ENCODE results near the gene MSMP. TPM values are rescaled to one million over a fixed set of nuclear protein-coding genes. Genes with fewer than 3 reads are reported as not detected.

The MSMP gene
- polyA plus RNA-seq, 1 donor, result 0.61 TPM

DNA sequence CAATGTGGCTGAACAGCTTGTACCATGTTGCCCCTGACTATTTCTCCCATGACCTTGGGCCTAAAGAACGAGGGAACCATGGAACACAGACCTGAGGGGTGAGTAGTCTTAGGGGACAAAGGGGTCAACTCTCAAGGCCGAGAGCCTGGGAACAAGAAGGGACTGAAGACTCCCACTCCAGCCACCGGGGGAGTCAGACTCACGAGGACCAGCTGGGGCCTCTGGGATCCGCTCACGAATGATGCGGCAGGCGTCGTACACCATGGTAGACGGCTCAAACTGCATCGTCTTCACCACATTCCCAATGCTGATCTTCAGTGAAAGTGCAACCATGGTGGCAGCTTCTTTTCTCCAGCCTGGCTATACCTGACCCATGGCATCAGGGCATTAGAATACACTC is 28.7 kb downstream of the MSMP start:
- no peak overlapping the region for H3K27ac ChIP-seq (ENCODE audit: low read length)
- H3K9me3 ChIP-seq (ENCODE audit: control insufficient read depth, low read depth, low read length), result no peaks in the 10 kb centered on the region
- WGBS (ENCODE audit: insufficient coverage, low lambda C conversion rate), result no CpG with 5 or more reads among the region's 11 CpGs
- no peaks in the 10 kb centered on the region for H3K27me3 ChIP-seq (ENCODE audit: control insufficient read depth, insufficient read depth, low read length)
- peaks cover 37% of the 10 kb centered on the region for H3K4me1 ChIP-seq (ENCODE audit: control insufficient read depth, insufficient read depth, low read length)
- DNase-seq, result no peak
- H3K4me3 ChIP-seq (ENCODE audit: low read length), result no peak overlapping the region
- peaks cover 50% of the 10 kb centered on the region for H3K36me3 ChIP-seq (ENCODE audit: control insufficient read depth, insufficient read depth, low read length)

DNA sequence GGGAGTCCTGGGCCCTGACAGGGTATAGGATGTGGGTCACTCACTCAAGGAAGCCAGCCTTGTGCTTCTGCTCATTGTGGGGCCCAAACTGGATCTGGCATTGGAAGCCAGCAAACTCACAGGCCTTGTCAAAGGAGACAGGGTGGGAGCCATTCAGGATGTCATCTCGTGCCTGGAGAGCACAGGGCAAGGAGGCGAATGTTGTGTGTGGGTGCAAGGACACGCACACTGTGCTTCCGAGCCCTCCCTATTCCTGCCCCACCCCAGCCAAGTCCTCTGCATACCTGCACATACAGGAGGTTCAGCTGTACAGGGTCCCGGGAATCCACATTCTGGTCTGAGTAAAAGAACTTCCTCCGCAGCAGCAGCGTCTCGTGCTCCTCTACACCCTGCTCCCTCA is 30.2 kb downstream of the MSMP start:
- WGBS (ENCODE audit: insufficient coverage, low lambda C conversion rate), result no CpG with 5 or more reads among the region's 8 CpGs
- no peaks in the 10 kb centered on the region for H3K9me3 ChIP-seq (ENCODE audit: control insufficient read depth, low read depth, low read length)
- H3K4me1 ChIP-seq (ENCODE audit: control insufficient read depth, insufficient read depth, low read length), result peaks cover 24% of the 10 kb centered on the region
- H3K4me3 ChIP-seq (ENCODE audit: low read length), result no peak overlapping the region
- peaks cover 65% of the 10 kb centered on the region for H3K36me3 ChIP-seq (ENCODE audit: control insufficient read depth, insufficient read depth, low read length)
- no peak overlapping the region for H3K27ac ChIP-seq (ENCODE audit: low read length)
- H3K27me3 ChIP-seq (ENCODE audit: control insufficient read depth, insufficient read depth, low read length), result no peaks in the 10 kb centered on the region
- no peak for DNase-seq

GRCh38 chr9:35723426-35723825 is 30.6 kb downstream of the MSMP start:
- DNase-seq, result no peak

GRCh38 chr9:35719546-35719945 is 34.5 kb downstream of the MSMP start:
- no CpG with 5 or more reads among the region's 4 CpGs for WGBS (ENCODE audit: insufficient coverage, low lambda C conversion rate)
- peaks cover 95% of the 10 kb centered on the region for H3K36me3 ChIP-seq (ENCODE audit: control insufficient read depth, insufficient read depth, low read length)
- no peaks in the 10 kb centered on the region for H3K9me3 ChIP-seq (ENCODE audit: control insufficient read depth, low read depth, low read length)
- DNase-seq, result no peak
- no peak overlapping the region for H3K4me3 ChIP-seq (ENCODE audit: low read length)
- no peaks in the 10 kb centered on the region for H3K4me1 ChIP-seq (ENCODE audit: control insufficient read depth, insufficient read depth, low read length)
- no peaks in the 10 kb centered on the region for H3K27me3 ChIP-seq (ENCODE audit: control insufficient read depth, insufficient read depth, low read length)
- no peak overlapping the region for H3K27ac ChIP-seq (ENCODE audit: low read length)

More at GRCh38 chr9:35723426-35723825, 30.6 kb downstream of the MSMP start:
- no CpG with 5 or more reads among the region's 2 CpGs for WGBS (ENCODE audit: insufficient coverage, low lambda C conversion rate)
- peaks cover 69% of the 10 kb centered on the region for H3K36me3 ChIP-seq (ENCODE audit: control insufficient read depth, insufficient read depth, low read length)
- H3K27ac ChIP-seq (ENCODE audit: low read length), result no peak overlapping the region
- no peaks in the 10 kb centered on the region for H3K27me3 ChIP-seq (ENCODE audit: control insufficient read depth, insufficient read depth, low read length)
- no peaks in the 10 kb centered on the region for H3K9me3 ChIP-seq (ENCODE audit: control insufficient read depth, low read depth, low read length)
- peaks cover 21% of the 10 kb centered on the region for H3K4me1 ChIP-seq (ENCODE audit: control insufficient read depth, insufficient read depth, low read length)
- H3K4me3 ChIP-seq (ENCODE audit: low read length), result no peak overlapping the region

- no peak overlapping the region for H3K27ac ChIP-seq (ENCODE audit: low read length)
- WGBS (ENCODE audit: insufficient coverage, low lambda C conversion rate), result 90% methylated on average over 2 of the region's 15 CpGs
- DNase-seq, result no peak
- no peaks in the 10 kb centered on the region for H3K9me3 ChIP-seq (ENCODE audit: control insufficient read depth, low read depth, low read length)
- H3K36me3 ChIP-seq (ENCODE audit: control insufficient read depth, insufficient read depth, low read length), result peaks cover 95% of the 10 kb centered on the region
- no peak overlapping the region for H3K4me3 ChIP-seq (ENCODE audit: low read length)
- H3K4me1 ChIP-seq (ENCODE audit: control insufficient read depth, insufficient read depth, low read length), result no peaks in the 10 kb centered on the region
- no peaks in the 10 kb centered on the region for H3K27me3 ChIP-seq (ENCODE audit: control insufficient read depth, insufficient read depth, low read length)
These were observed 35.2 kb downstream of the MSMP start for GRCh38 chr9:35718721-35719511.

DNA sequence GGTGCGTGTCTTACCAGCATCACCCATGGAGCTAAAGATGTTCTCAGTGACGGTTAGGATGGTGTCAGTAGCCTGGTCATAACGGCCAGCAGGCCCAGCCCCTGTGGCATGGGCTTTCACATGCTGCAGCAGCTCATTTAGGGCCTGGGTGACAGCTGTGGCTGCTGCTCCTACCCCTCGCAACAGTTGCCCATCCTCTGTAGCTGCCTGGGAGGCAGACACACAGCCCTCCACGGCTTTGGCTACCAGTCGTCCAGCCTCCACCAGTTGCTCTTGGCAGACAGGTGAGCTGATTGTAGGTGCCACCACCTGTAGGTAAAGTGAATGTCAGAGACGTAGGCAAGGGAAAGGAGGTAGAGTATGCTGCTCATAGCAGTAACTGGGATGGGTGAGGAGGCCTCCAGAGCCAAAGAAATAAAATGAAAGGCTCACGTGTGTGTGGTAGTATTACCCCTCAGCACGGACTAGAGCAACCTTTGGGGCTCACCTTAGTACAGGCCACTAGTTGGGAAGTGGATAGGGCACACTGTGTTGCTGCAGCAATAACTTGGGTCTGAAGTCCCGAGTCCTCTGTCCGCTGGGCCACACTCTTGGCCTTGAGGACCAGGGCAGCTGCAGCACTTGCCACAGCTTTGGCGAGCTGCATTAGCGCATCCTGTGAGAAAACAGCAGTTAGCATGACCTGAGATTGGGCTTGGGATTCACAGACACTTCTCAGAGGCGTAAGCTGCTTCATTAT is 36.8 kb downstream of the MSMP start:
- no peaks in the 10 kb centered on the region for H3K9me3 ChIP-seq (ENCODE audit: control insufficient read depth, low read depth, low read length)
- no peak overlapping the region for H3K4me3 ChIP-seq (ENCODE audit: low read length)
- no CpG with 5 or more reads among the region's 14 CpGs for WGBS (ENCODE audit: insufficient coverage, low lambda C conversion rate)
- H3K4me1 ChIP-seq (ENCODE audit: control insufficient read depth, insufficient read depth, low read length), result no peaks in the 10 kb centered on the region
- DNase-seq, result no peak
- peaks cover 97% of the 10 kb centered on the region for H3K36me3 ChIP-seq (ENCODE audit: control insufficient read depth, insufficient read depth, low read length)
- no peaks in the 10 kb centered on the region for H3K27me3 ChIP-seq (ENCODE audit: control insufficient read depth, insufficient read depth, low read length)
- H3K27ac ChIP-seq (ENCODE audit: low read length), result no peak overlapping the region

- H3K27ac ChIP-seq (ENCODE audit: low read length), result no peak overlapping the region
- no peak overlapping the region for H3K4me3 ChIP-seq (ENCODE audit: low read length)
- no CpG with 5 or more reads among the region's 4 CpGs for WGBS (ENCODE audit: insufficient coverage, low lambda C conversion rate)
- no peak for DNase-seq
- no peaks in the 10 kb centered on the region for H3K27me3 ChIP-seq (ENCODE audit: control insufficient read depth, insufficient read depth, low read length)
- H3K36me3 ChIP-seq (ENCODE audit: control insufficient read depth, insufficient read depth, low read length), result peaks cover 97% of the 10 kb centered on the region
- no peaks in the 10 kb centered on the region for H3K4me1 ChIP-seq (ENCODE audit: control insufficient read depth, insufficient read depth, low read length)
- no peaks in the 10 kb centered on the region for H3K9me3 ChIP-seq (ENCODE audit: control insufficient read depth, low read depth, low read length)
These were observed 37.8 kb downstream of the MSMP start for GRCh38 chr9:35716230-35716629.

DNA sequence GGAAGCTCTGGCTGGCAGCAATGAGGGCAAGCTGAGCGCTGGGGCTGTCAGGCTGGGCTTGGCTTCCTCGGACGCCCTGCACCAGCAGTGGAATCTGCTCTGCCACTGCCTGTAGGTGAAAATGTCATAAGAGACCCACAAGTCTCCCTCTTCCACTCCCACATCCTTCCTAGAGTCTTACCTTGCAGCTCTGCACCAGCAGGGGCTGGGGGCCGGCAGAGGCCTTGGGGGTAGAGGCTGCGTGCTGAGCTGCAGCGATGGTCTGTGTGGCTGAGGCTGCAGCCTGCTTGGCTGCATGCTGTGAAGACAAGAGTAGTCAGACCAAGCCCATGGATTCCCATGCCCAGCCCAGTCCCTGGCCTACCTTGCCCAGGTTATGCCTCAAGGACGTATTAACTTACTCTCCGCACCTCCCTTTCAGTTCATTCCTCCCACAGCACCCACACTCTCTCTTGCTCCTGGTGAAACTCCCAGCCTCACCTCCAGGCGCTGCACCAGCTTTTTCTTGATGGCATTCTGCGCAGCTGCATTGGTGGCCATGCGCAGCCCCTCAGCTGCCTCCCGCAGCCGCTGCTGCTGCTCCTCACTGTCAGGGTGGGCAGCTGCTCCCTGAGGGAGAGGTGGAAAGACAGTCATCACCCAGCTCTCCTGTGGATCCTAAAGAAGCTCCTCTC is 39.4 kb downstream of the MSMP start:
- no CpG with 5 or more reads among the region's 13 CpGs for WGBS (ENCODE audit: insufficient coverage, low lambda C conversion rate)
- no peak overlapping the region for H3K27ac ChIP-seq (ENCODE audit: low read length)
- H3K4me3 ChIP-seq (ENCODE audit: low read length), result no peak overlapping the region

GRCh38 chr9:35714123-35714522 is 40.0 kb downstream of the MSMP start:
- H3K4me1 ChIP-seq (ENCODE audit: control insufficient read depth, insufficient read depth, low read length), result no peaks in the 10 kb centered on the region
- no peak overlapping the region for H3K27ac ChIP-seq (ENCODE audit: low read length)
- peaks cover 92% of the 10 kb centered on the region for H3K36me3 ChIP-seq (ENCODE audit: control insufficient read depth, insufficient read depth, low read length)
- H3K27me3 ChIP-seq (ENCODE audit: control insufficient read depth, insufficient read depth, low read length), result no peaks in the 10 kb centered on the region
- H3K9me3 ChIP-seq (ENCODE audit: control insufficient read depth, low read depth, low read length), result no peaks in the 10 kb centered on the region
- no peak overlapping the region for H3K4me3 ChIP-seq (ENCODE audit: low read length)
- WGBS (ENCODE audit: insufficient coverage, low lambda C conversion rate), result no CpG with 5 or more reads among the region's 6 CpGs
- no peak for DNase-seq

More for the DNA sequence above, 39.4 kb downstream of the MSMP start:
- Histone ChIP-seq H3K36me3 (ENCODE audit: control insufficient read depth, insufficient read depth, low read length) (peaks cover 96% of the 10 kb centered on the region), H3K27me3 (ENCODE audit: control insufficient read depth, insufficient read depth, low read length) (no peaks in the 10 kb centered on the region), H3K9me3 (ENCODE audit: control insufficient read depth, low read depth, low read length) (no peaks in the 10 kb centered on the region), H3K4me1 (ENCODE audit: control insufficient read depth, insufficient read depth, low read length) (no peaks in the 10 kb centered on the region)
- DNase-seq, result no peak

DNA sequence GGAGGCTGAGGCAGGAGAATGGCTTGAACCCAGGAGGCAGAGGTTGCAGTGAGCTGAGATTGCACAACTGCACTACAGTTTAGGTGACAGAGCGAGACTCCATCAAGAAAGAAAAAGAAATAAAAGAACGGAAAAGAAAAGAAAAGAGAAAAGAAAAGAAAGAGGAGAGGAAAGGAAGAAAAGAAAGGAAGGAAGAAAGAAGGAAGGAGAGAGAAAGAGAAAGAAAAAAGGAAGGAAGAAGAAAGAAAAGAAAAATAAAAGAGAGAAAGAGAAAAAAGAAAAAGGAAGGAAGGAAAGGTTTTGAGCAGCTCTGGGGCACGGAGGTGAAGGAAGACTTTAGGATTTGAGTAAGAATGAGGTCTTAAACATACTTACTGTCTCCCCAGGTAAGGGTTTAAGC is 40.5 kb downstream of the MSMP start:
- Histone ChIP-seq H3K9me3 (ENCODE audit: control insufficient read depth, low read depth, low read length) (no peaks in the 10 kb centered on the region), H3K4me1 (ENCODE audit: control insufficient read depth, insufficient read depth, low read length) (no peaks in the 10 kb centered on the region), H3K27me3 (ENCODE audit: control insufficient read depth, insufficient read depth, low read length) (no peaks in the 10 kb centered on the region), H3K27ac (ENCODE audit: low read length) (no peak overlapping the region), H3K4me3 (ENCODE audit: low read length) (no peak overlapping the region), H3K36me3 (ENCODE audit: control insufficient read depth, insufficient read depth, low read length) (peaks cover 92% of the 10 kb centered on the region)
- WGBS (ENCODE audit: insufficient coverage, low lambda C conversion rate), result 90% methylated on average over 3 of the region's 3 CpGs
- no peak for DNase-seq

Measured in large intestine (tissue), 3 donors.